Measurements from ENCODE around the gene GTF2F1.

DNA sequence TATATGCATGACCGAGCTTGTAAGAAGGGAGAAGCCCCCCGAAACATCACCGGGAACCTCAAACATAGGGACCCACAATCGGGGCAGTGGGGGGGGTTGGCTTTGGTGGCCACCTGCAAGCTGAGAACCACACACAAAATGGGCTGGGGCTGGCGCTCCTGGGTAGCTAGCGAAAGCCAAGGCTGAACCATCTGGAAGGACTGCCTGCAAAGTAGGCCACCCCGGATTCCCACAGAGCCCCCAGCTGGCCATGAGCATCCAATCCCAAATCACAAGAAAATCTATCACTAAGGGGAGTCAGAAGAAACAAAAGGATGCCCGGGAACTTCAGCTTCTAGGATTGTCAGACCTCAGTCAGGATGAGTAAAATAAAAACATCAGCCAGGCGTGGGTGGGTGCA lies 14.5 kb downstream of the GTF2F1 start:
- TF ChIP-seq EP300 (IDR thresholded peaks at IDR 0.05) (no peak), POLR2AphosphoS5 (IDR thresholded peaks at IDR 0.05) (no peak)
- TF ChIP-seq, protein P1, sequence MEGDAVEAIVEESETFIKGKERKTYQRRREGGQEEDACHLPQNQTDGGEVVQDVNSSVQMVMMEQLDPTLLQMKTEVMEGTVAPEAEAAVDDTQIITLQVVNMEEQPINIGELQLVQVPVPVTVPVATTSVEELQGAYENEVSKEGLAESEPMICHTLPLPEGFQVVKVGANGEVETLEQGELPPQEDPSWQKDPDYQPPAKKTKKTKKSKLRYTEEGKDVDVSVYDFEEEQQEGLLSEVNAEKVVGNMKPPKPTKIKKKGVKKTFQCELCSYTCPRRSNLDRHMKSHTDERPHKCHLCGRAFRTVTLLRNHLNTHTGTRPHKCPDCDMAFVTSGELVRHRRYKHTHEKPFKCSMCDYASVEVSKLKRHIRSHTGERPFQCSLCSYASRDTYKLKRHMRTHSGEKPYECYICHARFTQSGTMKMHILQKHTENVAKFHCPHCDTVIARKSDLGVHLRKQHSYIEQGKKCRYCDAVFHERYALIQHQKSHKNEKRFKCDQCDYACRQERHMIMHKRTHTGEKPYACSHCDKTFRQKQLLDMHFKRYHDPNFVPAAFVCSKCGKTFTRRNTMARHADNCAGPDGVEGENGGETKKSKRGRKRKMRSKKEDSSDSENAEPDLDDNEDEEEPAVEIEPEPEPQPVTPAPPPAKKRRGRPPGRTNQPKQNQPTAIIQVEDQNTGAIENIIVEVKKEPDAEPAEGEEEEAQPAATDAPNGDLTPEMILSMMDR (IDR thresholded peaks at IDR 0.05) = no peak

Measured in gastroesophageal sphincter (tissue), 3 donors.